GM18870 (cell line): ENCODE measurements around the gene C1QTNF8.

ENCODE experiments used
- ATAC-seq: cut with Tn5 transposase; IDR thresholded peaks from one replicate; pipeline ENCODE4 v1.9.1; 2021; ENCODE audit warnings: moderate library complexity; ENCODE audit not compliant: unreplicated experiment

The C1QTNF8 gene

GRCh38 chr16:1127971-1128715, 32.1 kb upstream of the C1QTNF8 start:
- ATAC-seq, result no peak

- ATAC-seq, result no peak
Observed at GRCh38 chr16:1127101-1127500, 31.1 kb upstream of the C1QTNF8 start.

GRCh38 chr16:1126586-1126985, 30.5 kb upstream of the C1QTNF8 start:
- ATAC-seq, result no peak

DNA sequence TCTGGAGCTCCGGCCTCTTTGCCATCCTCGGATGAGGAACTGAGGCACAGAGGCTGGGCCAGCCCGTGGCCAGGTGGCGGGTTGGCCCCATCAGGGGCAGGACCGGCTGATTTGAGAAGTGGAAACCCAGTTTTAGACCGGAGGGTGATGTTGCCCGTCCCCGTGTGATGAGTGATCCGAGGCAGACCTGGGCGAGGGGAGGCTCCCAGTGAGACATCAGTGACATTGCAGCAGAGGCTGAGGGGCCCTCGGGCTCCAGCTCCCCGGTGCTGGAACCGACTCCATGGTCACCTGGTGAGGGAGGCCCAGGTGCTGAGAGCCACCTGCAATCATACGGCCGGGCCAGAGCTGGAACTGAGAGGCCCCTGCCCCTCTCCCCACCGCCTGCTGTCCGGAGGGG, 30.0 kb upstream of the C1QTNF8 start:
- ATAC-seq, result no peak

DNA sequence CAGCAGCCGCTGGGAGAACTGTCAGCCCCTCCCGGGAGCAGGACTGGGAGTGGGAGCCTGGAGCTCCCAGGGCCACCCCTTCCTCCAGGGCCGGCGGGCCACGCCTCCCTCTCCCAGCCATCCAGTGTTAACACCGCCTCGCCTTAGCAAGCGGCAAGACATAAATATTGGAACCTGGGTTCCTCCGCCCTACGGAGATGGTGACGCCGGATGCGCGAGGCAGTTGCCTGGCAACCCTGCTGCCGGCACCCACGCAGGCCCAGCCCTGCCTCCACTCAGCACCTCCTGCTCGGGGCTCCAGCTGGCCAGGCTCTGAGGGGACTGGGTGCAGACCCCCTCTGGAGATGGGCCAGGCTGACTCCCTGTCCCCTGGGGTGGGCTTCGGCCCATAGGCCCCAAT, 29.4 kb upstream of the C1QTNF8 start:
- ATAC-seq, result no peak

- ATAC-seq, result no peak
Observed at GRCh38 chr16:1124795-1125194, 28.8 kb upstream of the C1QTNF8 start.

GRCh38 chr16:1124291-1124690, 28.2 kb upstream of the C1QTNF8 start:
- ATAC-seq, result no peak

GRCh38 chr16:1123525-1124230, 27.6 kb upstream of the C1QTNF8 start:
- ATAC-seq, result no peak

- no peak for ATAC-seq
Observed at GRCh38 chr16:1122398-1122765, 26.3 kb upstream of the C1QTNF8 start.

DNA sequence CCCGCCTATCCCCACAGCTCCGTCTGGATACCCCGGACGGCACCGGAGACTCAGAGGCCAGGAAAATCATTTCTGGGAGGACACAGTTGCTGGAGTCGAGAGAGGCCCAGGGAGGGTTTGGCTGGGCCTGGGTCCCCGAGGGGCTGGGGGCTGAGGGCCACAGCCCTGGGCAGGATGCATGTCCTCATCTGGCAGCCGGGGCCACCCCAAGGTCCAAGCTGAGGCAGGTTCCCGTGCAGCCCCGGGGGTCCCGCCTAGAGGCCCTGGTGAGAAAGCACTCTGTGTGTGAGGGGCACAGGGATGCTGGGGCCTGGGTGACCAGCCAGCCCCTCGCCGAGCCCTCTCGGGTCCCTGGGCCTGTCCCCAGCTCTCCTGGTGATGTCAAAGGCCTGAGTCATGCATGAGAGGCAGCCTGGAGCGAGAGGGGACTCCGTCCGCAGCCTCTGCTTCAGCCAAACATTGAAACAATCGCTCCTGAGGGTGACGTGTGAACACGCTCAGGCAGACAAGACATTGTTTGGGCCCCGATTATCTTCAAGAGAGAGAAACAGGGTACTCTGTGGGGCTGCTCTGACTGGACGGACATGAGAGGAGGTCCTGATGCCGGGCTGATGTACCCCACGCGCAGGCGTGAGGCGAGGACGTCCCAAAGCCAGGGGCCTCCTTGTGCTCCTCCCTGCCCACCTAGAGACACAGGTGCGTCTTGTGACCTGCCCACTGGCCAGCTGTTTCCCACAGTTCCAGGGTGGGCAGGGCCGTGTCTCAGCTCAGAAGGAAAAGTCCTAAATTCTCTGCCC, 25.8 kb upstream of the C1QTNF8 start:
- no peak for ATAC-seq

GRCh38 chr16:1121009-1121408, 25.0 kb upstream of the C1QTNF8 start:
- no peak for ATAC-seq

DNA sequence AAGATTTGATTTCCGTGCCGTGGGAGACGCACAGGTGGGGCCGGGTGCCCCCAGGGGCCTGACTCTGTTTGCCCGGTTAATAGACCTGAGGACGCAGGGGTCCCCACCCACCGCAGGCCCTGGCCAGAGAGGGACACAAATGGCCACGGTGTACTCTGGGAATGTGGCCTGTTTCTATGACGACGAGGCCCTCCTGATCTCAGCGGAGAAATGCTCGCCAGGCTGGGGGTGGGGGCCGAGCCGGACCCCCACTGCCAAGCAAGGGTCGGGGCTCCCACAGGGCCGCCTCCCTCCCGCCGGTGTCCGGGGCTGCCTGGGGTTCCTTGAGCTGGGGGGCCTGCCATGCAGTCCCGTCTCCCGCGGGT, 24.5 kb upstream of the C1QTNF8 start:
- no peak for ATAC-seq

DNA sequence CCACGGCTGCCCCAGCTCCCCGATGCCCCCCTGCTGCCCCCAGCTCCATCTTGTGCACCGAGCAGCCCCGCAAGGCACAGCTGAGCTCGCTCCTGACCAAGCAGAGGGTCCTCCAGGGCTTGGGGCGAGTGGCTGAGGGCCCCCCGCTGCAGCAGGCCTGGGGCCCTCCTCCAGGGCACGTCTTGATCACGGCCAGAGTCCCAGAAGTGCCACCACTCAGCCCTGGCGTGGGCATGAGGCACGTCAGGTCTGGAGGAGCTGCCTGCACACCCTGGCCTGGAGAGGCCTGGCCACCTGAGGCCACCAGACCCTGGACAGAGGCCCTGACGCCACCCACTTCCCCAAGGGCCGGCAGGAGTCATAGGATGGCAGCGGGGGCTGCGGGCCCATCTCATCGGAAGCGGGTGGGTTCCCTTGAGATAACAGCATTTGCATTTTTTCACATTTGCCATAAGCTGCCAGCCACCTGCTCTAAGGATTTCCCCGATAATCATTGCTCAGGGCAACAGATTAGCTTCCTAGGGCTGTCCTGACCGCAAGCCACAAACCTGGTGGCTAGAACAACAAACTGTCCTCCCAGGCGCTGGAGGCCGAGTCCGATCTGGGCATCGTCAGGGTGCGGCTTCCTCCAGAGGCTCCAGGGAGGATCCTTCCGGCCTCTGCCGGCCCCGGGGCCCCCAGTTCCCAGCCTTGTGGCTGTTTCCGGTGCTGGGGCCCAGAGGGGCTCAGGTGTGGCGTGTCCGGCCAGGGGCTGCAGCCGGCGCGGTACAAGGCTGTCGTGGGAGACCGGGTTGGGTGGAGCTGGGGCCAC, 23.9 kb upstream of the C1QTNF8 start:
- no peak for ATAC-seq

GRCh38 chr16:1119129-1119528, 23.1 kb upstream of the C1QTNF8 start:
- no peak for ATAC-seq

DNA sequence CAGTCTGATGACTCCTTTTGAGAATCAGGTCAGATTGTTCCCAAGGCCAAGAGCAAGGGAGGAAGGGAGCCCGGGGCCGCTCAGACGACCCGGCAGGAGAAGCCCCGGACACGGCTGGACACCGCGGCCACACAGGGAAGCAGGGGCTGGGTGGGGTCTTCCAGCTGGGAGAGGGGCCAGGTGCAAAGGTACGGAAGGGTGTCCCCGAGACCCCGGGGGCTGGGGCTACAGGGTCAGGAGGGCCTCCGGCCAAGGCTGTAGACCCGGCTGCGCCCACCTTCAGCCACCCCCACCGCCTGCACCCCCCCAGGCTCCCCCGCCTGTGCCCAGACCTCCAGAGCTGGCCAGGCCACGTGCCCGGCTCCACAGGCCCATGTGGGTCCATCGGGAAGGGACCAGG, 21.9 kb upstream of the C1QTNF8 start:
- no peak for ATAC-seq

DNA sequence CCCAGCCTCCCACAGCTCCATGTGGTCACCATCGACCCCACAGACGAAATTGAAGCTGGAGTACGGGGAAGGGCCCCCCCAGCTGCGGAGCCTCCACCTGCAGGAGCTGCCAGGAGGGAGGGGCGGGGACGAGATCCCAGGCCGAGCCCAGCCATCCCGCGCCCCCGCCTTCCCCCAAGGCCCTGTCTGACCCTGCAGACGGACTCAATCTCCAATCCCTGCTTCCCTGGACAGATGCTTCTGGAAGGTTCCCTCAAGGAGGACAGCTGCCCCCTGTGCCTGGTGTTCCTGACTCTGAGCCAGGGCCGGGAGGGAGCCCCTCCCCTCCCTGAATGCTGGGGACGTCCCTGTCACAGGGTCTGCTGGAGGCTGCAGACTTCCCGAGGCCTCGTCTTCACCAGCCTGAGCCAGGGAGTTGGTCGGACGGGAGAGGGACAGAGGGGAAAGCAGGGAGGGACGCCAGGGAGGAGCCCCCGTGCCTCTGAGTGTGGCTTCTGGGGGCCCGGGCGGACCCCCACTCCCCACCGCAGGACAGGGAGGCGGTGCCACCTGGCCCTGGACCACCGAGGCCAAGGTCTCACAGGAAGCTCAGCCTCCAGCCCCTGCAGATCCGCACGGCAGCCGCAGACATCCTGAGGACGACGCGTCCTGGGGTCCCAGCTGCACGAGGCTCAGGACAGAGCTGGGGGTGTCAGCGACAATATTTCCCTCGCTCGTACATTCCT, 21.3 kb upstream of the C1QTNF8 start:
- no peak for ATAC-seq

- no peak for ATAC-seq
Observed at GRCh38 chr16:1116693-1117077, 20.6 kb upstream of the C1QTNF8 start.

- no peak for ATAC-seq
Observed at GRCh38 chr16:1113889-1114526, 18.0 kb upstream of the C1QTNF8 start.

DNA sequence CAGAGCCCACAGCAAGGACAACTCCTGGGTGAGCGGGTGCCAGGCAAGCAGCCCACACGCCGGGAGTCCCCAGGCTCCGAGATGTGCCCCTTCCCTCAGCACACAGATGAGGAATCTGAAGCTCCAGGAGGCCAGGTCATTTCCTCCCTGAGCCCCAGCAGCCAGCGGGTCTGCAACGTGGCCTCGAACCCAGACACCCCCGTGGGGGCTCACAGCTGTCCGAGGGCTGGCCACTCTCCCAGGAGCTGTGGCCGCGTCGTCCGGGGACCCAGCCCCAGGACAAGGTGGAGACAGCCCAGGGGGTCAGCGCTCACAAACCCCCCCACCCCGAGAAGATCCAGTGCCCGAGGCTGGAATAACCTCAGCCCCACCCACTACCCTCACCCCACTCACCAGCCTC, 17.4 kb upstream of the C1QTNF8 start:
- ATAC-seq, result no peak
